Astrocyte (in vitro differentiated cells and primary cell): ENCODE measurements around the gene CDX1. TPM values are rescaled to one million over a fixed set of nuclear protein-coding genes. Genes with fewer than 3 reads are reported as not detected.

ENCODE experiments used
- DNase-seq: peaks from one replicate; pipeline ENCODE4 v3.0.0-alpha.2; 2010; ENCODE audit warnings: low read depth
- FAIRE-seq: peaks from 2 replicates; lab custom pipeline; 2011; peaks lifted over from hg19 to GRCh38; lab: Jason Lieb, UNC
- H2AFZ ChIP-seq: 2 replicates; pipeline ENCODE4 v1.6.0; 2012; ENCODE audit warnings: low read depth, low read length, inconsistent platforms
- H3K27ac ChIP-seq: 2 replicates; pipeline ENCODE4 v1.5.1; 2011; ENCODE audit warnings: low read depth, low read length, inconsistent platforms
- H3K27me3 ChIP-seq: 2 replicates; pipeline ENCODE4 v1.6.0; 2011; ENCODE audit warnings: low read length, inconsistent platforms; ENCODE audit not compliant: insufficient read depth
- H3K36me3 ChIP-seq: 2 replicates; pipeline ENCODE4 v1.5.1; 2011; ENCODE audit warnings: low read length, inconsistent platforms; ENCODE audit not compliant: insufficient read depth
- H3K4me1 ChIP-seq: 2 replicates; pipeline ENCODE4 v1.5.1; 2011; ENCODE audit warnings: low read length, inconsistent platforms; ENCODE audit not compliant: insufficient read depth
- H3K4me2 ChIP-seq: 2 replicates; pipeline ENCODE4 v1.6.0; 2012; ENCODE audit warnings: low read length, inconsistent platforms
- H3K4me3 ChIP-seq: 2 replicates; pipeline ENCODE4 v1.5.1; 2011; ENCODE audit warnings: low read depth, mild to moderate bottlenecking, low read length, inconsistent platforms; ENCODE audit not compliant: insufficient read depth
- H3K79me2 ChIP-seq: 2 replicates; pipeline ENCODE4 v1.6.0; 2012; ENCODE audit warnings: mild to moderate bottlenecking, low read length, inconsistent platforms; ENCODE audit not compliant: insufficient read depth
- H3K9ac ChIP-seq: 2 replicates; pipeline ENCODE4 v1.6.0; 2012; ENCODE audit warnings: mild to moderate bottlenecking, low read length, inconsistent platforms
- H3K9me3 ChIP-seq: 2 replicates; pipeline ENCODE4 v1.5.1; 2012; ENCODE audit warnings: low read depth, mild to moderate bottlenecking, low read length, inconsistent platforms; ENCODE audit not compliant: insufficient read depth
- H4K20me1 ChIP-seq: 2 replicates; pipeline ENCODE4 v1.6.0; 2012; ENCODE audit warnings: low read length, inconsistent platforms; ENCODE audit not compliant: insufficient read depth
- H3K27ac Mint-ChIP-seq: one replicate; pipeline ENCODE4 v1.8.0; 2021; ENCODE audit warnings: mild to moderate bottlenecking, mixed read lengths; ENCODE audit not compliant: unreplicated experiment
- H3K27me3 Mint-ChIP-seq: one replicate; pipeline ENCODE4 v1.8.0; 2021; ENCODE audit warnings: low read depth, mixed read lengths; ENCODE audit not compliant: unreplicated experiment
- H3K36me3 Mint-ChIP-seq: one replicate; pipeline ENCODE4 v1.8.0; 2021; ENCODE audit warnings: low read depth, mixed read lengths; ENCODE audit not compliant: unreplicated experiment
- H3K4me1 Mint-ChIP-seq: one replicate; pipeline ENCODE4 v1.8.0; 2021; ENCODE audit warnings: low read depth, mixed read lengths; ENCODE audit not compliant: unreplicated experiment
- H3K4me3 Mint-ChIP-seq: one replicate; pipeline ENCODE4 v1.8.0; 2021; ENCODE audit warnings: mild to moderate bottlenecking, moderate library complexity, mixed read lengths; ENCODE audit not compliant: unreplicated experiment
- H3K9me3 Mint-ChIP-seq: one replicate; pipeline ENCODE4 v1.8.0; 2021; ENCODE audit warnings: mild to moderate bottlenecking, mixed read lengths; ENCODE audit not compliant: unreplicated experiment
- CTCF ChIP-seq: IDR thresholded peaks from 2 replicates; pipeline ENCODE4 v1.5.1; 2011; ENCODE audit warnings: low read depth, mild to moderate bottlenecking, inconsistent platforms, low read length, moderate library complexity; ENCODE audit not compliant: insufficient read depth
- EZH2 ChIP-seq: IDR thresholded peaks from 2 replicates; pipeline ENCODE4 v1.6.1; 2012; ENCODE audit warnings: mild to moderate bottlenecking, low read length, inconsistent platforms; ENCODE audit not compliant: insufficient read depth
- total RNA-seq: library from RNA; stranded (reverse); gene quantifications from 2 replicates; pipeline ENCODE4 v1.2.1, GENCODE V29; 2021

The CDX1 gene
- total RNA-seq, 1 donor from 2014 or later = not detected

- DNase-seq (no peak), FAIRE-seq (no peak)
- Mint-ChIP-seq H3K9me3 (peaks cover 3% of the 10 kb centered on the region), H3K4me3 (no peak overlapping the region), H3K4me1 (no peaks in the 10 kb centered on the region), H3K27ac (no peak overlapping the region), H3K36me3 (peaks cover 2% of the 10 kb centered on the region), H3K27me3 (peaks cover 76% of the 10 kb centered on the region)
- no peaks in the 10 kb centered on the region for H3K4me1 ChIP-seq
- H2AFZ ChIP-seq = no peak overlapping the region
- H3K79me2 ChIP-seq = no peaks in the 10 kb centered on the region
- no peaks in the 10 kb centered on the region for H3K36me3 ChIP-seq
- H3K4me2 ChIP-seq = no peak overlapping the region
- peaks cover 26% of the 10 kb centered on the region for H3K27me3 ChIP-seq
- no peaks in the 10 kb centered on the region for H4K20me1 ChIP-seq
- H3K9ac ChIP-seq = no peak overlapping the region
- no peak overlapping the region for H3K4me3 ChIP-seq
- no peak overlapping the region for H3K27ac ChIP-seq
- TF ChIP-seq CTCF = no peak
- no peak for TF ChIP-seq EZH2
- H3K9me3 ChIP-seq = no peaks in the 10 kb centered on the region
These were observed 30.4 kb downstream of the CDX1 start for GRCh38 chr5:150196986-150197385.

DNA sequence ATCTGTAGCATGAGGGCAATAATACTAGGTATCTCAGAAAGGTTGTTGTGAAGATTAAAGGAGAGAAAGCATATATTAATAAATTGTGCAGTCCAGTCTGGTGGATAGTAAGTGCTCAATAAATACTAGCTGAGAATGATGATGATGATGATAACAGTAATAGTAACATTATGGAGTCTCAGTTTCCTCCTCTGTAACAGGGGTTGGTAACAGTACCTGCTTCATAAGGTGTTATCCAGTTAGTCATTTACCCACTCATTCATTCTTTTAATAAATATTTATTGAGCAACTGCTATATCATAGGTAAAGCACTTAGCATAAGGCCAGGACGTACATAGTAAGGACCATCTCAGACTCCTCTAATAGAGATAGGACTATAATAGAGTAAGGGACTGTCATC lies 30.9 kb downstream of the CDX1 start:
- Mint-ChIP-seq H3K36me3 (peaks cover 2% of the 10 kb centered on the region), H3K4me3 (no peak overlapping the region), H3K9me3 (peaks cover 3% of the 10 kb centered on the region), H3K27ac (no peak overlapping the region), H3K4me1 (no peaks in the 10 kb centered on the region), H3K27me3 (peaks cover 76% of the 10 kb centered on the region)
- Histone ChIP-seq H3K4me2 (no peak overlapping the region), H3K79me2 (no peaks in the 10 kb centered on the region), H3K9ac (no peak overlapping the region), H4K20me1 (no peaks in the 10 kb centered on the region), H3K27me3 (peaks cover 21% of the 10 kb centered on the region), H3K4me1 (no peaks in the 10 kb centered on the region), H3K36me3 (no peaks in the 10 kb centered on the region), H3K27ac (no peak overlapping the region), H2AFZ (no peak overlapping the region), H3K4me3 (no peak overlapping the region), H3K9me3 (no peaks in the 10 kb centered on the region)
- DNase-seq (no peak), FAIRE-seq (no peak)
- TF ChIP-seq EZH2 = no peak
- no peak for TF ChIP-seq CTCF

DNA sequence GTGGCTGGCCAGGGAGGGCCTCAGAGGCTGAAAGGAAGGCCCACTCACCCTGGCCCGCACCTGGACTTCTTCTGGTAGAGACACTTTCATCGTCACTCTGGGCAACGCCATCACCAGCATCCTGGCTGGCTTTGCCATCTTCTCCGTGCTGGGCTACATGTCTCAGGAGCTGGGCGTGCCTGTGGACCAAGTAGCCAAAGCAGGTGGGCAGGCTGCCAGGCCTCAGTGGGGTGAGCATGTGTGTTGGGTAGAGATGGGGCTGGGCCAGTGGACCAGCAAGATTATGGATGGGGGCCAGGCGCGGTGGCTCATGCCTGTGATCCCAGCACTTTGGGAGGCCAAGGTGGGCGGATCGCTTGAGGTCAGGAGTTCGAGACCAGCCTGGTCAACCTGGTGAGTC lies 35.9 kb downstream of the CDX1 start:
- FAIRE-seq (no peak), DNase-seq (no peak)
- Mint-ChIP-seq H3K9me3 (peaks cover 3% of the 10 kb centered on the region), H3K4me1 (peaks cover 3% of the 10 kb centered on the region), H3K27me3 (peaks cover 44% of the 10 kb centered on the region), H3K27ac (no peak overlapping the region), H3K36me3 (peaks cover 2% of the 10 kb centered on the region), H3K4me3 (no peak overlapping the region)
- H2AFZ ChIP-seq = no peak overlapping the region
- no peak overlapping the region for H3K9ac ChIP-seq
- peaks cover 15% of the 10 kb centered on the region for H3K27me3 ChIP-seq
- no peaks in the 10 kb centered on the region for H3K4me1 ChIP-seq
- H3K4me2 ChIP-seq = no peak overlapping the region
- H3K27ac ChIP-seq = no peak overlapping the region
- H4K20me1 ChIP-seq = no peaks in the 10 kb centered on the region
- no peak for TF ChIP-seq EZH2
- TF ChIP-seq CTCF = no peak
- H3K9me3 ChIP-seq = no peaks in the 10 kb centered on the region
- H3K36me3 ChIP-seq = no peaks in the 10 kb centered on the region
- no peaks in the 10 kb centered on the region for H3K79me2 ChIP-seq
- no peak overlapping the region for H3K4me3 ChIP-seq
